GM20431 (cell line): ENCODE data around the gene PTPRN2.
"Not testable (repeated sequence)": the region's sequence is repeated elsewhere in the genome, so short reads cannot be mapped to it uniquely, and the experiment has no call there.

Experiments used
- in situ Hi-C: fragments of 300-500 bp; cut with MseI, MboI; formaldehyde crosslinking; loops from one replicate; pipeline ENCODE4 v1.15.0; 2020; ENCODE audit warnings: low sequenced_read_pairs; ENCODE audit not compliant: unreplicated experiment

PTPRN2 gene

GRCh38 chr7:157980341-157980731 lies 607.3 kb downstream of the PTPRN2 start:
- in situ Hi-C loops, result not testable (repeated sequence)

DNA sequence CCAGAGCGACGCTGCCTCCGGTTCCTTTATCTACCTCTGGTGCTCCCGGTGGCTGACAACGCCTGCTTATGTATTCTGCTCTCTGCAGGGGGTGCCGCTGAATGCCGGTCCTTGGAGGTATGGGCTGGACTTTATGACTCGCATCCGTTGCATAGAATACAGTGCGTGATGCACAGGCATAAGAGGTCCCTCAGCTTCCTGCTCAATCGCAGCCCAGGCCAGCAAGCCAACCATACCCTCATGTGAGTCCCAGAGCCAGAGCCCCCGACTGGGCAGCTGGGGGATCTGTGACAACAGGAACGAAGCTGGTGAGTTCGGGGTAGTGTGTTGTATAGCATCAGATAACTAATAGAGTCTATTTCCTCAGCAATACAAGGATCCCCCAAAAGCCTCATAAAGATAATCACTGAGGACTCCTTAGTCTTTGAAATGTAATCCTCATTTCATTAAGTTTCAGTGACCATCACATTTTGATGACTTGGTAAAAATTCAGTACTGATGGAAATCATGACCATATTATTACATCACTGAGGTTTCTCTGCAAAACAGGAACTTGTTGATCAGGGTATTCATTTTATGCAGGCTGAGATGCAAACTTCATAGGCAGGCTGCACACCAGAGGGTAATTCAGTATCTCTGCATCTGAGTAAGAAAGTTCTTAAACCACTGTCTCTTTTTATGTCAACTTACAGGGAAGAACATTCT lies 607.8 kb downstream of the PTPRN2 start:
- in situ Hi-C loops, result no loop called here

- in situ Hi-C loops, result no loop called here
Observed at GRCh38 chr7:157978766-157979165, 608.9 kb downstream of the PTPRN2 start.

DNA sequence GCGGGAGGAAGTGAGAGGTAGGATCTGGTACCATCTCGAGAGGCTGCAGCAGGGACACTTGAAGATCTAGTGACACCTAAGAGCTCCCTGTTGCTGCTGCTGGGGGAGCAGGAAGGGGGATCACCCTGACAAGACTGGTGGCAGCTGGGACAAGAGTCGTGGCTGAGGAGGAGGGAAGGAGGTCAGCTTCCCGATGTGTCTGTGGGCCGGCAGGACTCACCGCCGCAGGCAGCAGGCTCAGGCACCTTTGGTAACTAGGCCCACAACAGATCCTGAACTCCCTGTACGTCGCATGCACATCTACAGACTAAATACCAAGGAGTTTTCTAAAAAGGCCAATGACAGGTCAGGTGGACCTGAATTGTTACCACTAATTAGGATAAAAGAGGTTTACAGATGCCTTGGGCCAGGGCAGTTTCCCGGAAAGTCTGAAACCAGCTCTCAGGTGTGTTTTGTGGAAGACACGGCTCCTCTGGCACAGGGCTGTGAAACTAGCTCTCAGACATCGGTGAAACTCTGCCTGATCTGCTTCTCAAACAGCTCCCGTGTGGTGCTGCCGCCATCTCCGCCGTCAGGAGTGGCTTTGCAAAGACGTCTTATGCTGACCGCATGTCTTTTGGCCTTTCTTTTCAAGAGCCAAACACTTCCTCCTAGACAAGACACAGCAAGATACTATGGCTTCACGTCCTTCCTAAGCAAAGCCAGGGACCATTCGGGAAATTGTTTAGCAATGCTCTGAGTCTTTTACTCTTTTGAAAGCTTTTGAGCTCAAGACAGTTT lies 609.7 kb downstream of the PTPRN2 start:
- in situ Hi-C loops, result no loop called here

DNA sequence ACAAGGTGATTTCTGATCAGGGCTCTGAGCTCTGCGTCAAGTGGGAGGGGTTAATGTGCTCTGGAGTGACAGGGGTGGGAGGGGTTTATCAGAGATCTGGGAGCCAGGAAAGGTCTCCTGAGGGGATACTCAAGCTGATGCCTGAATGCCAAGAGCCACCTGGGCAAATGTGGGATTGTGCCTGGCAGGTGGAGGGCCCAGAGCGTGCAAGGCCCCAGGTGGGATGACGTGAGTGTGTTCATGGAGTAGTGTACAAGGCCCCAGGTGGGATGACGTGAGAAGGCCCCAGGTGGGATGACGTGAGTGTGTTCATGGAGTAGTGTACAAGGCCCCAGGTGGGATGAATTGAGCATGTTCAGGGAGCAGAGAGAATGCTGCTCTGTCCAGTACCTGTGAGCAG lies 610.3 kb downstream of the PTPRN2 start:
- in situ Hi-C loops, result no loop called here

DNA sequence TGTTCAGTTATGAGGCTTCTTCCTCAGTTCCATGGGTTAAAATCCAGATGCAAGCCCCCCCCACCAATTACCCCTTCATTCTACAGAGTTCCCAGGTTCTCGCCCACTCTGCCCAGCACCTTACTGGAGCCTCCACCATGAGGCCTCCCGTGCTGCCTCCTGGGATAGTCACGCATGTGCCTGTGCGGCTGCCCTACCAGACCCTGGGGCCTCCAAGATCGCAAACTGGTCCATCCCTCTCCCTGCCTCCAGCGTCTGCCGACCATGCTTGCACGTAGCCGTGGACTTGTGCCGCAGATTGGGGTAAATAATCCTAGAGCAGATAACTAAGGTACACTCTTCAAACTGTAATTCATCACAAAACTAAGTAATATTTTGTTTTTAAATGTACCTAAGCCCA lies 611.2 kb downstream of the PTPRN2 start:
- in situ Hi-C loops, result no loop called here

GRCh38 chr7:157975401-157976372 lies 611.9 kb downstream of the PTPRN2 start:
- in situ Hi-C loops, result no loop called here

GRCh38 chr7:157974678-157975230 lies 612.9 kb downstream of the PTPRN2 start:
- in situ Hi-C loops, result no loop called here

GRCh38 chr7:157973971-157974677 lies 613.5 kb downstream of the PTPRN2 start:
- in situ Hi-C loops, result no loop called here

GRCh38 chr7:157972914-157973313 lies 614.7 kb downstream of the PTPRN2 start:
- in situ Hi-C loops, result no loop called here

- in situ Hi-C loops, result no loop called here
Observed at GRCh38 chr7:157971501-157971900, 616.1 kb downstream of the PTPRN2 start.

DNA sequence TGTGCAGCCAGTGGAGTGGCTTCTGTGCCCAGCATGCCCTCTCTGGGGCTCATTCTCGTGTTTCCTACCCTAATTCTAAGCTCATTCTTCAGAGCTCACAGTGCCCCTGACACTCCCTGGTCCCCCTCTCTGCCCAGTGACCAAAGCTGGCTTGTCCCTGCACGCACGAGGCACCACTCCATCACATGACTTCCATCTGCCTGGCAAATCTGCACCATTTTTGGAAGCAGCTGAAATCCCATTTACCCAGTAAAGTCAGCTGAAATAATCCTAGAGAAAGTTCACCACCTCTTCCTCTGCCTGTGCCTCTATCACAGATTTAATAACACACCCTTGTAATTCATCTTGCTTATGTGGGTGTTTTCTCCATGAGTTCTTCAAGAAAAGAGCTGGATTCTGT lies 616.9 kb downstream of the PTPRN2 start:
- in situ Hi-C loops, result no loop called here

DNA sequence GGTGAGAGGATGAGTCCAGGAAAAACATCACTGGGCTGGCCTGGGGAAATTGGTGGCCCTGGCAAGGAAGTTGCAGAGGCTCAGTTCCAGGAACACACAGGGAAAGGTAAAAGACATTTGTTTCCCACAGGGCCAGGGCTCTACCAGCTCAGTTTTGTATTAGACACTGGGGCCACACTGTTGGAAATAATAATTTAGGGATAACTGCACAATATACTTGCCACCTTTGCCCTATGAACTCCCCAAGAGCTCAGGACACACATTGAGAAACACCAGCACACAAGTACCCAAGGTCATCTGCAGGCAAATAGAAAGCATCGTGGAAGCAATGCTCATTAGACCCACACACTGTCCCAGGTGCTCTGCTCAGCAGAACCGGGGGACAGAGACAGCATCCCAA lies 617.6 kb downstream of the PTPRN2 start:
- in situ Hi-C loops, result no loop called here

DNA sequence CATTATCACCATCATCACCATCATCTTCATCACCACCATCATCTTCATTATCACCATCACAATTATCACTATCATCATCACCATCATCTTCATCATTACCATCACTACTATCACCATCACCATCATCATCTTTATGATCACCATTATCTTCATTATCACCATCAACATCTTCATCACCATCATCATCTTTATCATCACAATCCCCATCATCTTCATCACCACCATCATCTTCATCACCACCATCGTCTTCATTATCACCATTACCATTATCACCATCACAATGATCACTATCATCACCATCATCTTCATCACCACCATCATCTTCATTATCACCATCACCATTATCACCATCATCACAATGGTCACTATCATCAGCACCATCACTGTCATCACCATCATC lies 621.1 kb downstream of the PTPRN2 start:
- in situ Hi-C loops, result no loop called here

DNA sequence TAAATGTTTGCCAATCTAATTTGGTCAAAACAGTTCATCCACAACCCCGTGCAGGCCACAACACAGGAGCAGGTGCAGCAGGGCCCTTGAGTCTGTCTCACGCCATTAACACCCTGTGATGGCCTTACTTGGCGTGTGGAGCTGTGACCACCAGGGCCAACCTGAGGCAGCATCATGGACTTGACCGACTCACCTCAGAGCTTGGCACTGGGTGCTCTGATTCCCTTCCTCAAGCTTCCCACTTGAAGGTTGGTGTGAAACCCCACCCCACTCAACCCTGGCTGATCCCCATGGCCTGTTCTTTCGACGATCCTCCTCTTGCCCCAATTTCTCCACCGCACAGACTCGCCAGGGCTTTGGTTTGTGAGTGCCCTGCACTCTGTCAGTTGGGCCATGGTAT lies 623.1 kb downstream of the PTPRN2 start:
- in situ Hi-C loops, result no loop called here

DNA sequence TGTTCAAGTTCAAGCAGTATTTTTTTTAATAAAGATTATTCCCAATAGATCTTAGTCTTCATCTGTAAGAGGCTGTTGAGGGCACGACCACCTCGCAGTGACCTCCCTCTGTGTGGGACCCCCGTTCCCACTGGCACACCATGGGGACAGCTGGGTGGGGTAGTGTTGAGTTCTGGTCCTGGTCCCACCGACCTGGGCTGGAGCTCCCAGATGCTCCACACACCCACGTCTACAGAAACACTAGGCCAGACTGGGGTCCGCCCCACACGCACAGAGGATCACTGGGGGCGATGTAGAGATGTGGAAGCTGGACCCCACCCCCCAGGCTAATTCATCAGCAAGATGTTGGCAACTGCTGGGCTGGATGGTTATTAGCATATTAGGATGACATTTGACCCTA lies 623.6 kb downstream of the PTPRN2 start:
- in situ Hi-C loops, result no loop called here

- in situ Hi-C loops, result no loop called here
Observed at GRCh38 chr7:157963526-157963925, 624.1 kb downstream of the PTPRN2 start.

- in situ Hi-C loops, result no loop called here
Observed at GRCh38 chr7:157962458-157963306, 624.9 kb downstream of the PTPRN2 start.
